Measurements from ENCODE around the gene CCDC177.
A peak's percentile ranks its signal among the peaks of the same experiment; 100 is the strongest.

Gene CCDC177

DNA sequence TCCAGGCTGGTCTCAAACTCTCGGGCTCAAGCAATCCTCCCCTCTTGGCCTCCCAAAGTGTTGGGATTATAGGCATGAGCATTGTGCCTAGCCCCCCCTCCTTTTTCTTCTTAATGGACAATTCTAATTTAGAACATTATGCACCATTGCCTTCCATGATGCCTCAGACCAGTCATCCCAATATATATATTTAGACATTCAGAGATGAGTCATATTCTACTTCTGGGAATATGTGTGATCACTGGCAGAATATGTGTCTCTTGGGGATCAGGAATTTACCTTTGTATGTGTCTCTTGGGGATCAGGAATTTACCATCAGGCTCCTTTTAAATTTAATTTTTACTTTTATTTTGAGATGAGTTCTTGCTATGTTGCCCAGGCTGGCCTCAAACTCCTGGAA, 7.5 kb upstream of the CCDC177 start:
- no peak overlapping the region for H3K4me3 Mint-ChIP-seq
- H3K9me3 Mint-ChIP-seq: no peaks in the 10 kb centered on the region
- no peaks in the 10 kb centered on the region for H3K4me1 Mint-ChIP-seq
- TF ChIP-seq, protein P1, sequence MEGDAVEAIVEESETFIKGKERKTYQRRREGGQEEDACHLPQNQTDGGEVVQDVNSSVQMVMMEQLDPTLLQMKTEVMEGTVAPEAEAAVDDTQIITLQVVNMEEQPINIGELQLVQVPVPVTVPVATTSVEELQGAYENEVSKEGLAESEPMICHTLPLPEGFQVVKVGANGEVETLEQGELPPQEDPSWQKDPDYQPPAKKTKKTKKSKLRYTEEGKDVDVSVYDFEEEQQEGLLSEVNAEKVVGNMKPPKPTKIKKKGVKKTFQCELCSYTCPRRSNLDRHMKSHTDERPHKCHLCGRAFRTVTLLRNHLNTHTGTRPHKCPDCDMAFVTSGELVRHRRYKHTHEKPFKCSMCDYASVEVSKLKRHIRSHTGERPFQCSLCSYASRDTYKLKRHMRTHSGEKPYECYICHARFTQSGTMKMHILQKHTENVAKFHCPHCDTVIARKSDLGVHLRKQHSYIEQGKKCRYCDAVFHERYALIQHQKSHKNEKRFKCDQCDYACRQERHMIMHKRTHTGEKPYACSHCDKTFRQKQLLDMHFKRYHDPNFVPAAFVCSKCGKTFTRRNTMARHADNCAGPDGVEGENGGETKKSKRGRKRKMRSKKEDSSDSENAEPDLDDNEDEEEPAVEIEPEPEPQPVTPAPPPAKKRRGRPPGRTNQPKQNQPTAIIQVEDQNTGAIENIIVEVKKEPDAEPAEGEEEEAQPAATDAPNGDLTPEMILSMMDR (IDR thresholded peaks at IDR 0.05; ENCODE audit: unreplicated experiment in 3 of 3): no peak
- H3K27me3 Mint-ChIP-seq (ENCODE audit: low read depth): peaks cover 12% of the 10 kb centered on the region
- H3K36me3 Mint-ChIP-seq (ENCODE audit: low read depth): no peaks in the 10 kb centered on the region
- no peak overlapping the region for H3K27ac Mint-ChIP-seq

DNA sequence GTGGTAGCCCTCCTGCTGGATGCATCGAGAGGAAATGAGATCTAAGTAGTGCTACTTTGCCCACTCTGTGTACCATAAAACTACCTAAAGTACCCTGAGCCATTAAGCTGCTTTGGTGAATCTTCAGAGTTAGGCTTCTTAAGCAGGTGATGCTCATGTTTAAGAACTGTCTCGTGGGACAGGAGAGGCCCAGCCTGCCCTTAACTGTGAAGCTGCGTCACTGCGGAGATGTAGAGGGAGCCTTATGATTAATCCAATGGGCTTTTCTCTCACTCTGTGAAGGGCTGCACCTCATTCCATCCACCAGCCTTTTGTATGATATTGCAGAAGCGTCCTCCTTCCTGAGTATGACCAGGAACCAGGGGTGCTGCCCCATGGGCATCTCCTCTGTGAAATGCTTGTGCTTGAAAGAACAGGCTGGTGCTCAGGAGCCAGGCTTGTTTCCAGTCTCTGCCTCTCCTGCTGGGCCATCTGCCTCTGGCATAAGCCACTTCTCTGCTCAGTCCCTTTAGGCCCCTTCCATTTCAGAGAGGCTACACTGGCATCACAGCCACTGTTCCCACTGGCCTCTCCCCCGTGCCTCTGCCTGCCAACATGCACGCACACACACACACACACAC, 6.8 kb upstream of the CCDC177 start:
- Mint-ChIP-seq H3K4me3 (no peak overlapping the region), H3K27ac (no peak overlapping the region), H3K4me1 (no peaks in the 10 kb centered on the region), H3K36me3 (ENCODE audit: low read depth) (no peaks in the 10 kb centered on the region), H3K27me3 (ENCODE audit: low read depth) (peaks cover 18% of the 10 kb centered on the region), H3K9me3 (no peaks in the 10 kb centered on the region)
- TF ChIP-seq, protein P1 (IDR thresholded peaks at IDR 0.05; ENCODE audit: unreplicated experiment in 3 of 3): no peak

DNA sequence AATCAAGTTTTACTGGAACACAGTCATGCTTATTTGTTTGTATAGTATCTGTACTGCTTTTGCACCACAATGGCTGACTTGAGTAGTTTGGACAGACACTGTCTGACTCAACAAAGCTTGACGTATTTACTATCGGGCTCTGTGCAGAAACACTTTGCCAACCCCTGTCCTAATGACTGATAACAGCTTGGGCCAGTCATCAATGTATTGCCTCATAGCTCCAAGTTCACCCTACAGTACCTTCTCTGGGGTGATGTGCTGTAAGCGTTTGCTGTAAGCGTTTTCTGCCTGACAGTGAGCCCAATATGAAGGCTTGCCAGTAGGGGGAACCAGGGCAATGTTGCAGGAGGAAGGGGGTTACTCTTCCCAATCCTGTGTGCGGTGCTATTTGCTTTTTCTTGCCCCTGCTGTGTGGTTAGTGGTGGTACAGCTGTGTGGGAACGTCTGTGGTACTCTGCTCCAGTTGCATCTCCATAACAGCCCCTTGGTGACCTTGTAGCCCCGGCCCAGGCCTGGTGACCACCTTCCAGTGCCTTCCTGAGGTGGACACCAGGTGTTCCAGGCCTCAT, 5.4 kb upstream of the CCDC177 start:
- Mint-ChIP-seq H3K4me3 (no peak overlapping the region), H3K4me1 (no peaks in the 10 kb centered on the region), H3K36me3 (ENCODE audit: low read depth) (no peaks in the 10 kb centered on the region), H3K27ac (no peak overlapping the region), H3K27me3 (ENCODE audit: low read depth) (peaks cover 26% of the 10 kb centered on the region), H3K9me3 (no peaks in the 10 kb centered on the region)
- TF ChIP-seq, protein P1 (IDR thresholded peaks at IDR 0.05; ENCODE audit: unreplicated experiment in 3 of 3): peak; percentile 35 to 44 (median 39)

DNA sequence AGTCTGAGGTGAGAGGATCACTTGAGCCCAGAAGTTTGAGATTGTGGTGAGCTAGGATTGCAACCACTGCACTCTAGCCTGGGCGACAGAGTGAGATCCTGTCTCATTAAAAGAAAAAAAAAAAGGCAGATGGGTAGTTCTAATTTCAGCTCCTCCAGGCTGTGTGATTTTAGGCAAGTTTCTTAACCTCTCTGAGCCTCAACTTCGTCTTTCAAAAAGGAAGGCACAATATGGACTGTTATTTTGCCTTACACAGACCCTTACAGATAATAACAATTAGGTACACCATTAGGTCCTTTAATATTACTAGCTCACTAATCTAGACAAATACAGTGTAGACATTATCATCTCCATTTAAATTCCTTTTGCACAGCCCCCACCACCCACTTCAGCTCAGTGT, 4.8 kb upstream of the CCDC177 start:
- Mint-ChIP-seq H3K27me3 (ENCODE audit: low read depth) (peaks cover 28% of the 10 kb centered on the region), H3K36me3 (ENCODE audit: low read depth) (no peaks in the 10 kb centered on the region), H3K4me1 (peaks cover 4% of the 10 kb centered on the region), H3K27ac (no peak overlapping the region), H3K9me3 (no peaks in the 10 kb centered on the region), H3K4me3 (no peak overlapping the region)
- TF ChIP-seq, protein P1 (IDR thresholded peaks at IDR 0.05; ENCODE audit: unreplicated experiment in 3 of 3): no peak

DNA sequence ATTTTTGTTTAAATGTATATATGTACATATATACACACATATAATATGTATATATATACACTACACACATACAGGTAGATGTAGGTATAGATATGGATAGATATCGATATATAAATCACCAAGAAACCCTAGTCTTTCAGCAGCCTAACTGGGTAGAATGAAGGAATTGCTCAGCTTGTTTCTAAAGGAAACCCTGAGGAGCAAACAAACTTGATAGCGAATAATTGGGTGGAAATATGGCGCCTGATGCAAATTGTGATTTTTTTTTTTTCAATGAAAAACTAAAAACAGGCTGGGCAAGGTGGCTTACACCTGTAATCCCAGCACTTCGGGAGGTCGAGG, 254 bp upstream of the CCDC177 start:
- Mint-ChIP-seq H3K27ac (peak overlapping the region in 2 of 3 experiments; percentile 16 to 23), H3K9me3 (no peaks in the 10 kb centered on the region)

More for the DNA sequence above, 254 bp upstream of the CCDC177 start:
- Mint-ChIP-seq H3K4me3 (peak overlapping the region; percentile 82 to 89 (median 85)), H3K4me1 (peaks cover 5% of the 10 kb centered on the region), H3K36me3 (ENCODE audit: low read depth) (peaks cover 9% of the 10 kb centered on the region), H3K27me3 (ENCODE audit: low read depth) (peaks cover 37% of the 10 kb centered on the region)
- TF ChIP-seq, protein P1 (IDR thresholded peaks at IDR 0.05; ENCODE audit: unreplicated experiment in 3 of 3): peak in 2 of 3 experiments; percentile 15 to 48

Measured in nephron (organoid).